Coronary artery (tissue), 2 donors: Measurements from ENCODE around the gene FFAR2.

Source experiments
- DNase-seq: peaks from one replicate; pipeline ENCODE4 v3.0.0-alpha.2; 2017; ENCODE audit warnings: low spot score
- H3K27ac ChIP-seq, 2 donors: fragments of 200-600 bp; sonication (generic); one replicate each; pipeline ENCODE4 v1.5.1; 2016 to 2019
- H3K4me3 ChIP-seq: fragments of 200-600 bp; sonication (generic); 2 replicates; pipeline ENCODE4 v1.5.1; 2016; ENCODE audit warnings: mild to moderate bottlenecking, moderate library complexity
- CTCF ChIP-seq: fragments of 200-600 bp; sonication (generic); IDR thresholded peaks from one replicate; pipeline ENCODE4 v1.5.1; 2019; ENCODE audit warnings: antibody characterized with exemption

The FFAR2 gene

GRCh38 chr19:35425682-35426081 is 22.4 kb upstream of the FFAR2 start:
- no peak for TF ChIP-seq CTCF
- no peak for DNase-seq
- H3K27ac ChIP-seq, result no peak overlapping the region
- no peak overlapping the region for H3K4me3 ChIP-seq

DNA sequence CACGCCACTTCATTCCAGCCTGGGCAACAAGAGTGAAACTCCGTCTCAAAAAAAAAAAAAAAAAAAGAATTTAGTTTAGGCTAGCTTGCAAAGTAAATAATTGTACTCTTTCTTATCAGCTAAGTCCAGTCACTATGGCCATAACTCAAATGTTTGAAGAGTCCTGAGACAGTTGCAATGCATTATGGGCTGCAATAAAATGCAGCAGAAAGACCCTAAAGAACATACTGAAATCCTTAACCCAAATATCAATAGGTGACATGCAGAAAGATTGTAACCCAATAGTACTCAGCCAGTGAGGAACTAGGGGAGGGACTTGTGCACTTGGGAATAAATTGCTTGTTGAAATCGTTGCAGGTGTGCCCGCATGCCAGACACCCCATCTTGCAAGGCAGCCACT is 20.9 kb upstream of the FFAR2 start:
- Histone ChIP-seq H3K4me3 (no peak overlapping the region), H3K27ac (no peak overlapping the region)
- no peak for TF ChIP-seq CTCF
- DNase-seq, result no peak

DNA sequence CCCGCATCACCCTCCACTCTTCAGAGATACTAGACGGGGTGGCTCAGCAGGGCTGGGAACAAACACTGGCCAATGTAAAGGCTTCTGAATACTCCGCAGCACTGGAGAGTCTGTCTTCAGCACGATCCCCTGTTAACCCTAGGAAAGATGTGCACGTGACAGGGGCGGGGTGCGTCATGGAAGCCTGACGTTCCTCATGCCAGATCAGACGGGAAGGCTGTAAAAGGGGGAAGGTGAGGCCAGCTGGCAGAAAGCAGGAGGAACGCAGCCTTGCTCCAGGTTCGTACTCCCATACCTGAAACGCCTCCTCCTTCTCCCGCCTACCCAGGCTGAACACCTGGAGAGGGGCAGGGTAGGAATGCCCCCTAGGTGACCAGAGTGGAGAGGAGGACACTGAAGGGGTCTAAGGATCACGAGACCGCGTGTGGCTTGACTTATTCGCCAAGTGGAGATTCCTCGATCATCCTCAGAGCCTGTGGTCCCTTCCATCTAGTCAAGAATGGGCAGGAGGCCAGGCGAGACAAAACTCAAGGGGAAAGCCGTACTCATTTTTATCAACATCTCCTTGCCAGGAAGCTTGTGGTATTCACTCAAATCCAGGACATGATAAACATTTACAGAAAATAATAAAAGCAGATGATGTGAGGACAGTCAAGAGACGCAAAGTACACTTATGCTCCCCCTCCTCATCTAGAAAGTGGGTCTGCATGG is 18.2 kb upstream of the FFAR2 start:
- Histone ChIP-seq H3K27ac (no peak overlapping the region), H3K4me3 (no peak overlapping the region)
- no peak for DNase-seq
- TF ChIP-seq CTCF, result no peak

DNA sequence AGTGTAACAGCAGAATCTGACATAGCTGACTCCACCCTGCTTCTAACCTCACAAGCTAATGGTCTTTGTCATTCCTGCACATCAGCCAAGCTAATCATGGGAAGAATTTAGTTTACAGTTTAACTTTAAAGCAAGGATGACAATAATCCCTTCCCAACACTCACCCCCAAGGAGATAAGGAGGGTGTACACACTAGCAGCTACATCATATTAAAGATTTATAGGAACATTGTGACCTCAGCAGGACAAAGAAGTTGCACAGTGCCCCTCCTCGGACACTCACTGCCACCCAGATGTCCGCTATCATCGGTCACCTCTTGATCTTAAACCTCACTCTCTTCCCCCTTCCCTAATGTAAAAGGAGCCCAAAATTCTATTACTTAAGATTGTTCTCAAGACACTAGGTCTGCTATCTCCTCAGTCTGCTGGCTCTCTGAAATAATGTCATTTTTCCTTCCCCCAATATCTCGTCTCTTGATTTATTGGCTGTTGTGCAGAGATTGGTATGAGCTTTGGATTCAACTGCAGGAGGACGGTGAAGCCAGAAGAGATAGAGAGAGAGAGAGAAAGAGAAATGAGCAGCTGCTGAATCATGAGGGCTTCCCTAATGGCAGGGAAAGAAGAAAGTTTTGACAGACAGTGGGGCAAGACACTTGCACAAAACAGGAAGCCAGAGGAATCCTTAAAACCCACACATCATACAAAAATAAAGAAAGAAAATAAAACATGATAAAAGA is 17.5 kb upstream of the FFAR2 start:
- Histone ChIP-seq H3K4me3 (no peak overlapping the region), H3K27ac (no peak overlapping the region)
- DNase-seq, result no peak
- no peak for TF ChIP-seq CTCF

DNA sequence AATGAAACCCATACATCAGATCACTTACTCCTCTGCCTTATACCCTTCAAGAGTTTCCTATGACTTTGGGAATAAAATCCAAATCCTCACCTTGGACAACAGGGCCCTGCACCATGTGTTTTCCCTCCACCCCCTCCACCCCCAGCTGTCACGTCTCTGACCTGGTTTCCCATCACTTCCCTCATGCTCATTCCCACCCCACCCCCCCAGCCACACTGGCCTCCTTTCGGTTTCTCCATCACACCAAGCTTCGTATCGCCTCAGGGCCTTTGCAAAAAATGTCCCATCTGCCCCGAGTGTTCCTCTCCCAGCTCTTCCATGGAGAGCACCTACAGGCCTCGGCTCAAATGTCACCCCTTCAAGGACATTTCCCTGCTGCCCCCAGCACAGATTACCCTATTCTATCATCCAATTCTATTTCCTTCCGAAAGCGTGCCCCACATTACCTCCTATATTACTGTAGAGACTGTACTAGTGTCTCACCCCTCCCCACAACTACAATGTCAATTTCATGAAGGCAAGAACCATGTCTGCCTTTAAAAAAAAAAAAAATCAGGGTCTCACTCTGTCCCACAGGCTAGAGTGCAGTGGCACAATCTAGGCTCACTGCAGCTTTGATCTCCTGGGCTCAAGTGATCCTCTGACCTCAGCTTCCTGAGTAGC is 16.8 kb upstream of the FFAR2 start:
- H3K27ac ChIP-seq, result no peak overlapping the region
- DNase-seq, result no peak
- TF ChIP-seq CTCF, result no peak
- no peak overlapping the region for H3K4me3 ChIP-seq

DNA sequence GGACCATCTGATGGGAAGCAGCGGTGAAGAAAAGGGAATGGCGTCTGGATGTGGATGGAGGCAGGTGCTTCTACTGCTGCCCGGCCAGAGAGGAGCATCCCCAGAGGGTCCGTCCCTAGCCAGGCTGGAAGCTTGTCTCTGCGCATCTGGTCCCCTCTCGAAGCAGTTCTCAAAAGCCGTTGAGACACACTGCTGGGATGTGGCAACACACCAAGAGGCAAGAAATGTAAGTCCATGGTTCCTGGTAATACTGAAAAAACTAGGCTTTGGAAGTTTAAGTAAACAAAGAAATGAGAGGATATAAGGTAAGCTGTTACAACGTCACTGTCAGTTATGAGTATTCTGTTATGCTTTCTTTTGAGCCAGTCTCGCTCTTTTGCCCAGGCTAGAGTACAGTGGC is 15.1 kb upstream of the FFAR2 start:
- no peak overlapping the region for H3K27ac ChIP-seq
- H3K4me3 ChIP-seq, result no peak overlapping the region
- TF ChIP-seq CTCF, result no peak
- DNase-seq, result no peak
